Testis (tissue), 3 donors: ENCODE results near the gene NUP62. TPM values are rescaled to one million over a fixed set of nuclear protein-coding genes. Genes with fewer than 3 reads are reported as not detected.

Experiments used
- DNase-seq: peaks from one replicate; pipeline ENCODE4 v3.0.0-alpha.2; 2019
- H3K27ac ChIP-seq, 2 donors: fragments of 200-600 bp; sonication (generic); one replicate each; pipeline ENCODE4 v1.5.1; 2019
- H3K27me3 ChIP-seq: fragments of 200-600 bp; sonication (generic); one replicate; pipeline ENCODE4 v1.5.1; 2019
- H3K36me3 ChIP-seq: fragments of 200-600 bp; sonication (generic); one replicate; pipeline ENCODE4 v1.5.1; 2017; ENCODE audit warnings: low read depth; ENCODE audit errors: missing control alignments
- H3K4me1 ChIP-seq: fragments of 200-600 bp; sonication (generic); one replicate; pipeline ENCODE4 v1.5.1; 2019
- H3K4me3 ChIP-seq, 2 donors: fragments of 200-600 bp; sonication (generic); one replicate each; pipeline ENCODE4 v1.5.1; 2017 to 2019
- H3K9me3 ChIP-seq: fragments of 200-600 bp; sonication (generic); one replicate; pipeline ENCODE4 v1.5.1; 2017
- CTCF ChIP-seq, 3 experiments: fragments of 450-650 bp in 2 of 3; fragments of 200-600 bp in 1 of 3; sonication (generic) in 1 of 3; IDR thresholded peaks; one replicate each; pipeline ENCODE4 v1.5.1; 2016 to 2019; ENCODE audit warnings: antibody characterized with exemption in 3 of 3, mild to moderate bottlenecking in 2 of 3, moderate library complexity in 1 of 3
- POLR2A ChIP-seq: fragments of 450-650 bp; IDR thresholded peaks from one replicate; pipeline ENCODE4 v1.6.1; 2017; ENCODE audit warnings: antibody characterized with exemption, mild to moderate bottlenecking, moderate library complexity
- WGBS, 2 donors: methylation state at CpG; one replicate each; pipeline ENCODE4 v1.1.5; 2018; 5-methylcytosine and 5-hydroxymethylcytosine counted together
- intact Hi-C: fragments of 100-400 bp; cut with DNase I; formaldehyde crosslinking; loops from one replicate; pipeline ENCODE4 v1.15.1; 2023; ENCODE audit warnings: low total_unique reads
- polyA plus RNA-seq: library from polyadenylated mRNA; stranded (reverse); fragments of 350-450 nt; fragmentation: Illumina TruSeq; extraction: RNeasy Lipid Tissue Mini Kit (QIAGEN cat#74804); gene quantifications from one replicate; pipeline ENCODE4 v1.2.3, GENCODE V29; 2014; ENCODE audit warnings: low read depth, low replicate concordance; ENCODE audit not compliant: insufficient read depth
- total RNA-seq, 2 donors: library from RNA; depleted of rRNA; stranded (reverse); fragments of >200 nt; gene quantifications; one replicate each; pipeline ENCODE4 v1.2.3, GENCODE V29; 2016

NUP62 gene
- total and polyA plus RNA-seq, 3 donors from 2014 or later = 78.4 to 135 (median 112) TPM

- peaks cover 41% of the 10 kb centered on the region for H3K4me1 ChIP-seq
- no peak for DNase-seq
- WGBS, 2 donors = 39 to 42% methylated on average over 7 to 15 of the region's 15 CpGs
Observed at GRCh38 chr19:49870309-49870901, 58.9 kb downstream of the NUP62 start.

GRCh38 chr19:49869484-49870308 lies 59.6 kb downstream of the NUP62 start:
- no peaks in the 10 kb centered on the region for H3K36me3 ChIP-seq
- peak overlapping the region; percentile 85 to 96 for H3K27ac ChIP-seq
- no peaks in the 10 kb centered on the region for H3K9me3 ChIP-seq
- DNase-seq = peak; percentile 97
- peaks cover 42% of the 10 kb centered on the region for H3K4me1 ChIP-seq
- TF ChIP-seq CTCF (IDR thresholded peaks at IDR 0.05) (peak in 2 of 3 experiments; percentile 39), POLR2A (peak; percentile 9)
- intact Hi-C loops = no loop called here
- 0 to 1% methylated on average over 15 to 67 of the region's 67 CpGs for WGBS, 2 donors
- H3K4me3 ChIP-seq = peak overlapping the region; percentile 56 to 63
- H3K27me3 ChIP-seq = no peaks in the 10 kb centered on the region

More at GRCh38 chr19:49870309-49870901, 58.9 kb downstream of the NUP62 start:
- intact Hi-C loops = no loop called here
- no peak for TF ChIP-seq CTCF (IDR thresholded peaks at IDR 0.05)
- TF ChIP-seq POLR2A = no peak
- Histone ChIP-seq H3K27ac (peak overlapping the region; percentile 85 to 92), H3K9me3 (no peaks in the 10 kb centered on the region), H3K4me3 (peak overlapping the region in 1 of 2 donors; percentile 63), H3K36me3 (no peaks in the 10 kb centered on the region), H3K27me3 (no peaks in the 10 kb centered on the region)

GRCh38 chr19:49869009-49869483 lies 60.3 kb downstream of the NUP62 start:
- no peaks in the 10 kb centered on the region for H3K36me3 ChIP-seq
- peak overlapping the region; percentile 56 to 63 for H3K4me3 ChIP-seq
- H3K27me3 ChIP-seq = no peaks in the 10 kb centered on the region
- H3K9me3 ChIP-seq = no peaks in the 10 kb centered on the region
- 1% methylated on average over 14 to 15 of the region's 15 CpGs for WGBS, 2 donors
- no peak for TF ChIP-seq POLR2A
- TF ChIP-seq CTCF (IDR thresholded peaks at IDR 0.05) = no peak
- peaks cover 42% of the 10 kb centered on the region for H3K4me1 ChIP-seq
- intact Hi-C loops = no loop called here
- H3K27ac ChIP-seq = peak overlapping the region; percentile 84 to 96
- DNase-seq = no peak

- Histone ChIP-seq H3K9me3 (no peaks in the 10 kb centered on the region), H3K4me3 (peak within 1 kb of the TSS; percentile 75 to 90), H3K27me3 (no peaks in the 10 kb centered on the region), H3K27ac (peak within 1 kb of the TSS; percentile 84 to 96), H3K36me3 (no peaks in the 10 kb centered on the region), H3K4me1 (peaks cover 52% of the 10 kb centered on the region)
- intact Hi-C loops = no loop called here
- peak in 1 of 3 experiments; percentile 1 for TF ChIP-seq CTCF (IDR thresholded peaks at IDR 0.05)
- TF ChIP-seq POLR2A = no peak
- DNase-seq = peak; percentile 96
- 0 to 2% methylated on average over 11 to 58 of the region's 65 CpGs for WGBS, 2 donors
Observed at GRCh38 chr19:49866933-49867782, 62.1 kb downstream of the NUP62 start, which contains the start of gene PNKP. Gene PNKP, minus strand, starts transcription at chr19:49867576. Its CDS starts 372 bp downstream, at chr19:49867204.
